ENCODE results near the gene MDH2.
"Not testable (repeated sequence)": the region's sequence is repeated elsewhere in the genome, so short reads cannot be mapped to it uniquely, and the experiment has no call there.

Gene MDH2

GRCh38 chr7:76047811-76048667 lies at the start of gene MDH2, which contains the start of gene STYXL1:
MDH2 (plus strand) TSS chr7:76048106; CDS start chr7:76048161, 55 bp downstream.
STYXL1 (minus strand) TSS chr7:76048000; CDS start chr7:76030523, 17,477 bp downstream.
- peak; percentile 95 for DNase-seq (ENCODE audit: low spot score)

GRCh38 chr7:76000566-76000965 lies 47.3 kb upstream of the MDH2 start:
- DNase-seq (ENCODE audit: low spot score): no peak

- no peak for DNase-seq (ENCODE audit: low spot score)
Measured at GRCh38 chr7:76002139-76002538, 45.8 kb upstream of the MDH2 start.

GRCh38 chr7:76002822-76003221 lies 45.1 kb upstream of the MDH2 start:
- no peak for DNase-seq (ENCODE audit: low spot score)

- no peak for DNase-seq (ENCODE audit: low spot score)
Measured at GRCh38 chr7:76003351-76003750, 44.6 kb upstream of the MDH2 start.

GRCh38 chr7:76005004-76005403 lies 42.9 kb upstream of the MDH2 start:
- DNase-seq (ENCODE audit: low spot score): not testable (repeated sequence)

- no peak for DNase-seq (ENCODE audit: low spot score)
Measured at GRCh38 chr7:76008156-76008687, 39.7 kb upstream of the MDH2 start.

- DNase-seq (ENCODE audit: low spot score): no peak
Measured at GRCh38 chr7:76009672-76010600, 38.0 kb upstream of the MDH2 start.

- no peak for DNase-seq (ENCODE audit: low spot score)
Measured at GRCh38 chr7:76011442-76011861, 36.5 kb upstream of the MDH2 start.

- DNase-seq (ENCODE audit: low spot score): no peak
Measured at GRCh38 chr7:76016191-76016947, 31.5 kb upstream of the MDH2 start.

- not testable (repeated sequence) for DNase-seq (ENCODE audit: low spot score)
Measured at GRCh38 chr7:76018520-76018919, 29.4 kb upstream of the MDH2 start.

- peak; percentile 81 for DNase-seq (ENCODE audit: low spot score)
Measured at GRCh38 chr7:76020031-76020714, 27.7 kb upstream of the MDH2 start.

- no peak for DNase-seq (ENCODE audit: low spot score)
Measured at GRCh38 chr7:76022026-76022780, 25.7 kb upstream of the MDH2 start.

GRCh38 chr7:76023002-76023401 lies 24.9 kb upstream of the MDH2 start:
- peak; percentile 61 for DNase-seq (ENCODE audit: low spot score)

GRCh38 chr7:76029682-76030081 lies 18.2 kb upstream of the MDH2 start:
- not testable (repeated sequence) for DNase-seq (ENCODE audit: low spot score)

- DNase-seq (ENCODE audit: low spot score): no peak
Measured at GRCh38 chr7:76031964-76032363, 15.9 kb upstream of the MDH2 start.

GRCh38 chr7:76037310-76037709 lies 10.6 kb upstream of the MDH2 start:
- DNase-seq (ENCODE audit: low spot score): peak; percentile 51

- no peak for DNase-seq (ENCODE audit: low spot score)
Measured at GRCh38 chr7:76040126-76040525, 7.8 kb upstream of the MDH2 start.

GRCh38 chr7:76044375-76044865 lies 3.5 kb upstream of the MDH2 start:
- DNase-seq (ENCODE audit: low spot score): no peak

- DNase-seq (ENCODE audit: low spot score): peak; percentile 16
Measured at GRCh38 chr7:76047305-76047810, 548 bp upstream of the MDH2 start.
